ENCODE data around the gene PBXIP1.

DNA sequence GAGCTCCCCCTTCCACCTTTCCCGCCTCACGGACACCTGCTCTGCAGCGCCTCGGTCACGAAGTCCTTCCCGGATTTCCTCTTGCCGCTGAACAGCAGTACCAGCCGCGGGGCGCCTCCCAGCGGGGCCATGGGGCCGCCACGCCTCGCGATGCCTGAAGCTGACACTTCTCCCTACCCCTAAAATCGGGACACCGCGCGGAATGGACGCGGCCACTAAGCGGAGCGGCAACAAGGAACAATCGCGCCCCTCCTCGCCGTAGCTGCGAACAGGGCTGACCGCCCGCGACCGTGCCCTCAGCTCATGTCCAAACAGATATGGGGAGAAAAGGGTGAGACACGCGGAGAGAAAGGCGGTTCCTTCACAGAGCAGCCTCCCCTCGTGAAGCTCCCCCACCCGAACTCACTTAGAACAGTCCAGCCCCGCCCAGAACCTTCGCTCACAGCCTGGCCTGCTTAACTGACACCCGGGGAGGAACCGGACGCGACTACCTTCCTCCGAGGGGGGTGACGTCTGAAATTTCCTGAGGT is 19.3 kb downstream of the PBXIP1 start, which contains the start of gene PMVK:
- TF ChIP-seq KLF6 (CRISPR knock-in tag; IDR thresholded peaks at IDR 0.05) (peak; percentile 96), ZNF274 (CRISPR knock-in tag; IDR thresholded peaks at IDR 0.05) (peak; percentile 99), JUN (CRISPR knock-in tag; IDR thresholded peaks at IDR 0.05) (peak; percentile 90), NFYB (CRISPR knock-in tag; IDR thresholded peaks at IDR 0.05) (peak; percentile 21; the same call in 1 of the 2 replicates), POLR2AphosphoS5 (IDR thresholded peaks at IDR 0.05; ENCODE audit: low read depth, low read length) (peak; percentile 65; the same call in 1 of the 2 replicates), RAD21 (CRISPR knock-in tag; IDR thresholded peaks at IDR 0.05) (peak; percentile 68), MIXL1 (CRISPR knock-in tag; IDR thresholded peaks at IDR 0.05) (peak; percentile 88), JUNB (CRISPR knock-in tag; IDR thresholded peaks at IDR 0.05; ENCODE audit: borderline replicate concordance) (peak; percentile 95)
- TF ChIP-seq, protein P1, sequence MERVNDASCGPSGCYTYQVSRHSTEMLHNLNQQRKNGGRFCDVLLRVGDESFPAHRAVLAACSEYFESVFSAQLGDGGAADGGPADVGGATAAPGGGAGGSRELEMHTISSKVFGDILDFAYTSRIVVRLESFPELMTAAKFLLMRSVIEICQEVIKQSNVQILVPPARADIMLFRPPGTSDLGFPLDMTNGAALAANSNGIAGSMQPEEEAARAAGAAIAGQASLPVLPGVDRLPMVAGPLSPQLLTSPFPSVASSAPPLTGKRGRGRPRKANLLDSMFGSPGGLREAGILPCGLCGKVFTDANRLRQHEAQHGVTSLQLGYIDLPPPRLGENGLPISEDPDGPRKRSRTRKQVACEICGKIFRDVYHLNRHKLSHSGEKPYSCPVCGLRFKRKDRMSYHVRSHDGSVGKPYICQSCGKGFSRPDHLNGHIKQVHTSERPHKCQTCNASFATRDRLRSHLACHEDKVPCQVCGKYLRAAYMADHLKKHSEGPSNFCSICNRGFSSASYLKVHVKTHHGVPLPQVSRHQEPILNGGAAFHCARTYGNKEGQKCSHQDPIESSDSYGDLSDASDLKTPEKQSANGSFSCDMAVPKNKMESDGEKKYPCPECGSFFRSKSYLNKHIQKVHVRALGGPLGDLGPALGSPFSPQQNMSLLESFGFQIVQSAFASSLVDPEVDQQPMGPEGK (CRISPR knock-in tag; IDR thresholded peaks at IDR 0.05), result peak; percentile 50
